NAMALWA (cell line): ENCODE results near the gene ARFRP1.

Experiments
- DNase-seq: peaks from one replicate; pipeline ENCODE4 v3.0.0-alpha.2; 2015; ENCODE audit warnings: low spot score

ARFRP1 gene

DNA sequence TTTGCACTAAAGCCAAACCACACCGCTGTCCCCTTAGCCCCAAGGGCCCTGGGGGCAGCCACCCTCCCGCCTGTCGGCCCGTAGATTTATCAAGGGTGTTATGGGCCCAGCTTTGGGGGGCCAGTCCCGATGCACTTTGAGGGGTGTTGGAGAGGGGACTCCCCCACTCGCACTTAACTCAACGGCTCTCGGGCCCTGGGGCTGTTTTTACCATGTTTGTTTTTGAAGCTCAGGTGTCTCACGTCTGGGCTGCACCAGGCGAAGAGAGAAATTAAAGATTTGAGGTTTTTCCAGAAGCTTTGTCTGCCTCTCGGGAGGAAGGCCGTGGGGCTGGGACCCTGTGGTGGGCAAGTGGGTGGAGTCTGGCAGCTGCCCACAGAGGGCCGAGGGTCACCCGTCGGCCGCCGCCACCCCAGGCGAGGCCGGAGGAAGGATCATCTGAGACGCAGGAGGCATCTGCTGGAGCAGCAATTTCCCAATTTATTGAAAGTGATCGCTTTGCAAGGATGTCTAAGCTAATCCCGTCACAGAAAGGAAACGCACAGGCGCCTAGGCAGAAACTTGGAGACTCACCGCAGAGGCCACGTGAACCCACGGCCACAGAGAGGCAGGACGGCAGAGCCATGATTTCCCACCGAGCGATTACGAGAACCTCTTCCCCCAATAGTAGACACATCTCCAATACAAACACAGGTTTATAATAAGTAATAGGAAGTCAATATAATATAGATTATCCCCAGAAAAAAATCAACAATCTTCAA is 35.6 kb upstream of the ARFRP1 start:
- DNase-seq = no peak

DNA sequence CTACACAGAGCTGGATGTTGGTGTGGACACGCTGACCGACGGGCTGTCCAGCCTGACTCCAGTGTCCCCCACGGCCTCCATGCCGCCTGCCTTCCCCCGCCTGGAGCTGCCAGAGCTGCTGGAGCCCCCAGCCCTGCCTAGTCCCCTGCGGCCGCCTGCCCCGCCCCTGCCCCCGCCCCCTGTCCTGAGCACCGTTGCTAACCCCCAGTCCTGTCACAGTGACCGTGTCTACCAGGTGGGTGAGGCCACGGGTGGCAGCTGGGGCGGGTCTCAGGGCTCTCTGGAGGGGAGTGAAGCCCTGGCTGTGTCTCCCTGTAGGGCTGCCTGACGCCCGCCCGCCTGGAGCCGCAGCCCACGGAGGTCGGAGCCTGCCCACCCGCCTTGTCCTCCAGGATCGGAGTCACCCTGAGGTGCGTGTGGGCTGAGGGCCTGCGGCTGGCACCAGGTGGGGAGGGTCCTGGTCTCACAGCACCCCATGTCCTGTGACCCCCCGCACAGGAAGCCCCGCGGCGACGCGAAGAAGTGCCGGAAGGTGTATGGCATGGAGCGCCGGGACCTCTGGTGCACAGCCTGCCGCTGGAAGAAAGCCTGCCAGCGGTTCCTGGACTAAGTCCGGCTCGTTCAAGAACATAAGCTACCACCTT is 34.7 kb upstream of the ARFRP1 start:
- DNase-seq = no peak

DNA sequence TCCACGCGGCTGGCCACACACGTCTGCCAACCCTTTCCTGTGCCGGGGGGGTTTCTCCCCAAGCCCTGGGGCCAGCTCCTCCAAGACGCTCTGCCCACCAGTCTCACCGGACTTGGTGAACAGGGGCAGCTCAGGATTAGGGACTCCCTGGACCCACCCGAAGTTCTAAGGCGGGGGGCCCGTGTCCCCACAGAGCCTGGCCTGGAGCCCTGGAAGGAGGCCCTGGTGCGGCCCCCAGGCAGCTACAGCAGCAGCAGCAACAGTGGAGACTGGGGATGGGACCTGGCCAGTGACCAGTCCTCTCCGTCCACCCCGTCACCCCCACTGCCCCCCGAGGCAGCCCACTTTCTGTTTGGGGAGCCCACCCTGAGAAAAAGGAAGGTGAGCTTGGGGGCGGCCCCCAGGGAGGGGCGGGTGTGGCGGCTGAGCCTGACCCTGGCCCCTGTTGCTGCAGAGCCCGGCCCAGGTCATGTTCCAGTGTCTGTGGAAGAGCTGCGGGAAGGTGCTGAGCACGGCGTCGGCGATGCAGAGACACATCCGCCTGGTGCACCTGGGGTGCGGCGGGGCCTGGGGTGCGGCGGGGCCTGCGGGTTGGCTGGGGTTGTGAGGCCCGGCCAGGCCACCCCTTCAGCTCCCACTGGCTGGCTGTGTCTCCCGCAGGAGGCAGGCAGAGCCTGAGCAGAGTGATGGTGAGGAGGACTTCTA is 34.1 kb upstream of the ARFRP1 start:
- no peak for DNase-seq

DNA sequence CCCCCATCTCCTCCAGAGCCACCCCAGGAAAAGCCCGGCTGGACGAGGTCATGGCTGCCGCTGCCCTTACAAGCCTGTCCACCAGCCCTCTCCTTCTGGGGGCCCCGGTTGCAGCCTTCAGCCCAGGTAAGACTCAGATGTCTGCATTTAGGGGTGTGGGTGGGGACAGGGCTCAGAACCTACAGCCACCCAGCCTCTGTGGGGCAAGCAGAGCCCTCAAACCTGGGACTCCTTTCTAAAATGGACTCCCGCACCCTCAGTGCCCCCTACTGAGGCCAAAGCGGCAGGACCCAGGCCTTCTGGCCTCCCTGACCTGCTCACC is 33.5 kb upstream of the ARFRP1 start:
- DNase-seq = no peak

DNA sequence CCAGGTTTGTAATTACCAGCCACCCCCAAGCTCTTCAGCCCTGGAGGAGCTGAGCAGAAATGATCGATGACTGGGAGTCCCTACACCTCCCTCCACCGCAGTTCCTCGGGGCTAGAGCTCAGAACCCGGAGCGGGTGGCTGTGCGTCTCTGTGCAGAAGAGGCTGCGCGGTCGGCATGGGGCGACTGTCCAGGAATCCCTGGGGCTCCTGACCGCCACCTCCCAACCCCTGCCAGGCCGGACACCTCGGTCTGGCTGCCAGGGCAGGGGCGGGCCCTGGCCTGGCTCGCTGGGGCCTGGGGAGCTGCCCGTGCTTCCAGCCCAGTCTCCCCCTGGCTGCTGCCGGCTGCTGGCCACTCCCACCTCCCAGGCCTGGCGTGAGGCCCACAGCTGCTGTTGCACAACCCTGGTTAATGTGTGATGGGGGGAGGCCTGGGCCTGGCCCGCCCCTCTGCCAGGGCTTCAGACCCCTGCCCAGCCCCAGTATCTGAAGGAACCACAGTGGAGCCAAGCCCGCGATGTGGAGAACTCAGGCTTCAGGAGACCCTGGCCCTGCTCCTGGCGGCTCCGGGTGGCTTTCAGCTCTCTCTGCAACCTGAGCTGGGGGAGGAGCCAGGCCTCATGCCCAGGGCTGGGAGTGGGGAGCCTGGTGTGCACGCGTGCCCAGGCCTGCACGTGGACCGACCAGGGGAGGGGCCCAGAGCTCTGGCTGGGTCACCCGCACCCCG is 33.0 kb upstream of the ARFRP1 start:
- DNase-seq = no peak

DNA sequence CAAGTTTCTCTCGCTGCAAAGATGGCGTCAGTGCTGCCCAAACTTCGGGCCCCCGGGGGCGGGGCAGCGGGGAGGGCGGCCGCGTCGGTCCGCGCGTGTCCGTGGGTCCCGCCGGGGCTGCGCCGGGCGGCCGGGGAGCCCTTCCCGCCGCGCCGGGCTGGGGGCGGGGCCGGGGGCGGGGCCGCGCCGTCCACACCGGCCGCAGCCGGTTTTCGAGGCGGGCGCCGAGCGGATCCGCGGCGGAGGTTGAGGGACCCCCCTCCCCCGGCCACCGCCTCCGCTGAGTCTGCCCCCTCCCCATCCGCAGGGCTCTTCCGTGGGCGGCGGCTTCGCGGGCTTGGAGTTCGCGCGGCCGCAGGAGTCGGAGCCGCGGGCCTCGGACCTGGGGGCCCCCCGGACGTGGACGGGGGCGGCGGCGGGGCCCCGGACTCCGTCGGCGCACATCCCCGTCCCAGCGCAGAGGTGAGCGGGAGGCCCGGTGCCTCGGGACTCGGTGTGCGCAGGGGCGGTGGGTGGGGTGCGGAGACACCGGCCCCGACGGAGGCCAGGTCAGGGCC is 32.4 kb upstream of the ARFRP1 start:
- DNase-seq = no peak

DNA sequence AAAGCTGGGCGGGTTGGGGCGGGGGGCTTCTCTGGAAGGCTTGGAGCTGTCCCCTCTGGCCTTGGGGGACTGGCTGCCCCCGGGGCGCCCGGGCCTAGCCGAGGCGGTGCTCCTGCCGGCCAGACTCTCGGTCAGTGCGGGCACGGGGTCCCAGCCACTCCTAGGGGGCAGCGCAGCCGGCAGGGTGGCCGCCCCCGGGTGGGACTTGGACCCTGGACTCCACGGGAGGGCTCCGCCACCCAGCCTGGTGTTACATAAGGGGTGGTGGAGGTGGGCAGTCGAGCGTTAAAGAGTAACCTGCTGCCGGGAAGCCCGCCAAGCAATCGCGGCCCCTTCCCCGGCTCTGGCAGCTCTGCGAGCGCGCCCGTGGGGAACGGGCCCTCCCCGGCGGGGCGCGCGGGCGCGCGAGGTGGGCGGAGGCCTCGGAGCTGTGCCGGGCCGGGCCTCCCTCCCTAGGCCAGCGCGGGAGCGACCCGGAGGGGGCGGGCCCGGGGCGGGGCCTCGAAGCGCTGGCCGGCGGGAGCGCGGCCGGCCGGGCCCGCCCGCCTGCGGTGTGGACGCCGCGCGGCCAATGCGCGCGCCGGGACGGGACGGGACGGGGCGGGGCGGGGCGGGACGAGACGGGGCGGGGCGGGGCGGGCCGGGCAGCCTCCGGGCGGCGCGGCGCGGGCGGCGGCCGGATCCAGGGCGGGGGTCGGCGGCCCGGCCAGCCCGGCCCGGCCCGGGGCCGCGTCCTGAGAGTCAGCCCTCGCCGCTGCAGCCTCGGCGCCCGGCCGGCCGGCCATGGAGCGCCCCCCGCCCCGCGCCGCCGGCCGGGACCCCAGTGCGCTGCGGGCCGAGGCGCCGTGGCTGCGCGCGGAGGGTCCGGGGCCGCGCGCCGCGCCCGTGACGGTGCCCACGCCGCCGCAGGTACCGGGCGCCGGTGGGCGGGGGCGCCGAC is 31.6 kb upstream of the ARFRP1 start, which contains the start of gene SLC2A4RG:
TSS of gene SLC2A4RG (plus strand) at position 647 of the 940 bp plus-strand sequence. CDS start at position 784, 137 bp downstream.
- peak; percentile 58 for DNase-seq

DNA sequence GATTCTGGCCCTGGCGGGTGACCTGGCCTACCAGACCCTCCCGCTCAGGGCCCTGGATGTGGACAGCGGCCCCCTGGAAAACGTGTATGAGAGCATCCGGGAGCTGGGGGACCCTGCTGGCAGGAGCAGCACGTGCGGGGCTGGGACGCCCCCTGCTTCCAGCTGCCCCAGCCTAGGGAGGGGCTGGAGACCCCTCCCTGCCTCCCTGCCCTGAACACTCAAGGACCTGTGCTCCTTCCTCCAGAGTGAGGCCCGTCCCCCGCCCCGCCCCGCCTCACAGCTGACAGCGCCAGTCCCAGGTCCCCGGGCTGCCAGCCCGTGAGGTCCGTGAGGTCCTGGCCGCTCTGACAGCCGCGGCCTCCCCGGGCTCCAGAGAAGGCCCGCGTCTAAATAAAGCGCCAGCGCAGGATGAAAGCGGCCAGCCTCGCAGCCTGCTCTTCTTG is 30.9 kb upstream of the ARFRP1 start:
- no peak for DNase-seq

DNA sequence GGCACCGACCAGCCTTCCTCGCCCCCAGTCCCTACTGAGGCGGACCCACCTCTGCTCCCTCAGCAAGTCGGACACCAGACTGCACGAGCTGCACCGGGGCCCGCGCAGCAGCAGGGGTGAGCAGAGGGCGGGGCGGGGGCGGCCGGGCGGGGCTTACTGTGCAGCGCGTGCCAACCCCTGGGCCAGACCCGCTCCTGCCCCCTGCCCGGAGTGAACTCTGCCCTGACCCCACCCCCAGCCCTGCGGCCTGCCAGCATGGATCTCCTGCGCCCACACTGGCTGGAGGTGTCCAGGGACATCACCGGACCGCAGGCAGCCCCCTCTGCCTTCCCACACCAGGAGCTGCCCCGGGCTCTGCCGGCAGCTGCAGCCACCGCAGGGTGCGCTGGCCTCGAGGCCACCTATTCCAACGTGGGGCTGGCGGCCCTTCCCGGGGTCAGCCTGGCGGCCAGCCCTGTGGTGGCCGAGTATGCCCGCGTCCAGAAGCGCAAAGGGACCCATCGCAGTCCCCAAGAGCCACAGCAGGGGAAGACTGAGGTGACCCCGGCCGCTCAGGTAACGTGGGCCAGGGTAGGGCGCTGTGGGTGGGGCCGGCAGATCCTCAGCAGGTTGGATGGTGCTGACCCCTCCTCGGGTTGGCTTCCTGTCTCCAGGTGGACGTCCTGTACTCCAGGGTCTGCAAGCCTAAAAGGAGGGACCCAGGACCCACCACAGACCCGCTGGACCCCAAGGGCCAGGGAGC is 30.3 kb upstream of the ARFRP1 start:
- peak; percentile 29 for DNase-seq

DNA sequence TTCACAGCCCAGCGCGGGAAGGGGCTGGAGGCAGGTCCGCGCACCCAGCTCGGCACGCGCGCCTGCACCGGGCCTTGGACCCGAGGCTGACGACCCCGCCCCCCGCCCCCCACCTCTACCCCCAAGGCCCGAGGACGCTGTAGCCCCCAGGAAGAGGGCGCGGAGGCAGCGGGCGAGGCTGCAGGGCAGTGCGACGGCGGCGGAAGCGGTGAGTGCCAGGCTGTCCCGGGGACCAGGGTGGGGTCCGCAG is 29.8 kb upstream of the ARFRP1 start:
- DNase-seq = no peak

DNA sequence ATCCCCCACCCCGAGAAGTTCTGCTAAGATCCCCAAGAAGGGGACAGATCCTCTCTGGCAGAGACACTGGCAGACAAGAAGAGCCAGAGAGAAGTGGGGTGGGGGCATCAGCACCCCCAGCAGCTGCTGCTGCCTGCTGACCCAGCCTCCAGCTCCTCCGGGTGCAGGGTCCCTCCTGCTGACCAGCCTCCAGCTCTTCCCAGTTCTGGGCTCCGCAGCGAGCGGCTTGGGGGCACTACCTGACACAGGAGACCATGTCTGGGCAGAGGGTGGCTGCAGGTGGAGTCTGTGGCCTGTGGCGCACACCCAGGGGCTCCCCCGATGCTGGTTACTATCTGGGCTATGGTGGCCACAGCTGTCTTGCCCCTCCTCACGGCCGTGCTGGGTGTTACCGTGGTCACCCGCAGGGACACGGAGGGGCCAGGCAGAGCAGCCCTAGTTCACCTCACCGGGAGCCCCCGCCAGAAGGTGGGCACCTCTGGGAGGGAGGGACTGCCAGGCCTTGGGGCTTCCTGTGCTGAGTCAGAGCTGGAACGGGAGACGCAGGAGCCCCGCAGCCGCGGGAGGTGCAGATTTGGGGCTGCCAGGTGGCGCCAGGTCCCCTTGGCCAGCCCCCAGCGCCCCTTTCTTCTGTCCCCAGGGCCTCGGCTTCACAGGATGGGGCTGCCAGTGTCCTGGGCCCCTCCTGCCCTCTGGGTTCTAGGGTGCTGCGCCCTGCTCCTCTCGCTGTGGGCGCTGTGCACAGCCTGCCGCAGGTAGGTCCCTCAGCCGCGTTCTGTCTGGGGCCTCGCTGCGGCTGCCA is 29.3 kb upstream of the ARFRP1 start:
- peak; percentile 53 for DNase-seq

DNA sequence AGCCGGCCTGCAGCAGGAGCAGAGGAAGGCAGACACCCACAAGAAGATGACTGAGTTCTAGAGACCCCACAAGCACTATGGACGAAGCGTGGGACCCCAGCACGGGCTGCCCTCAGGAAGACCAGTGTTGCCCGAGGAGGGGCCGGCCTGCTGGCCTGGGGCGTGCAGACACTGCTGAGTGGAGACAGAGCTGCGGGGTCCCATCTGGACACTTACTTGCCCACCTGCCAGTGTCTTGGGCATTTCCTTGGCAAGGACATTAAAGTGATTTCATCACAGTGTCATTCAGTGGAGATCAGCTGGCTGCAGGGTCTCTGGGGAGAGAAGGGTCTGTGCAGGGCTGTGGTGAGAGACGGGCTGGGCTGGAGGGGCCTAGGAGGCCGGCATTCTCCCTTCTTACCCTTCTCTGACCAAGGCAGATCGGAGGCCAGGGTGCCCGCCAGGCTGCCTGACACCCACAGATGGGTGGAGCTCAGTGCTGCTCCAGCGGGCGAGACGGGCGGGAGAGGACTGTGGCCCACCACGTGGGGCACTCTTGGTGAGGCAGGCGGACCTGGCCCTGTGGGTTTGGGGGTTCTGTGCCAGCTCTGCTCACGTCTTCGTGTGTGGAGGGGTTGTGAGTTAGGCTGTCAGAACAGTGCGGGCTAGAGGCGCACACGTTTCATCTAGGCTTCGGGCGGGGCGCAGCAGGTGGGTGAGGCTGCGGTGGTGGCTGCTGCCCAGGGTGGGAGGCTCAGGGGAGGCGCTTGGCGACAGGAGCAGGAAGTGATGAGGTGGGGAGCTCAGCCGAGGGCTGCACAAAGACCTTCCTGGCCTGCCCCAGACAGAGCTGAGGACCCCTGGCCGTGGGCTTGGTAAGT is 28.3 kb upstream of the ARFRP1 start, which contains the start of gene LIME1:
TSS of gene LIME1 (plus strand) at position 806 of the 860 bp plus-strand sequence. CDS start 886 bp downstream, outside the sequence.
- DNase-seq = peak; percentile 88

DNA sequence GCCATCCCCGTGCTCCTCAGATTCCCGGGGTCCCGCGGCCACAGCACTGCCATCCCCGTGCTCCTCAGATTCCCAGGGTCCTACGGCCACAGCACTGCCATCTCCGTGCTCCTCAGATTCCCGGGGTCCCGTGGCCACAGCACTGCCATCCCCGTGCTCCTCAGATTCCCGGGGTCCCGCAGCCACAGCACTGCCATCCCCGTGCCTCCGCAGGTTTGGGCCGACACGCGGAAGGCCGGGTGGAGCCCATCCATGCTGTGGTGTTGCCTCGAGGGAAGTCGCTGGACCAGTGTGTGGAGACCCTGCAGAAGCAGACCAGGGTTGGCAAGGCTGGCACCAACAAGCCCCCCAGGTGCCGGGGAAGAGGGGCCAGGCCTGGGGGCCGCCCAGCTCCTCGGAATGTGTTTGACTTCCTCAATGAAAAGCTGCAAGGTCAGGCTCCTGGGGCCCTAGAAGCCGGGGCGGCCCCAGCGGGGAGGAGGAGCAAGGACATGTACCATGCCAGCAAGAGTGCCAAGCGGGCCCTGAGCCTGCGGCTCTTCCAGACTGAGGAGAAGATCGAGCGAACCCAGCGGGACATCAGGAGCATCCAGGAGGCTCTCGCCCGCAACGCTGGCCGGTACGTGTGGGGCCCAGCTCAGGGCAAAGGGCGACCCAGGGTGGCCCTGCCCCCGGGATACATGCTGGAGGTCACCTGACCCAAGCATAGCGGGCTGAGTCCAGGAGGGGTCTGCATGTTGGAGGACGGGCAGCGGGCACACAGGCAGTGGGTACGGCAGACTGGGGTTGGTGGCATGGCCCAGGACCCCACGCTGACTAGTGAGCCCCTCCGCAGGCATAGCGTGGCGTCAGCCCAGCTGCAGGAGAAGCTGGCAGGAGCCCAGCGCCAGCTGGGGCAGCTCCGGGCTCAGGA is 27.4 kb upstream of the ARFRP1 start:
- no peak for DNase-seq

DNA sequence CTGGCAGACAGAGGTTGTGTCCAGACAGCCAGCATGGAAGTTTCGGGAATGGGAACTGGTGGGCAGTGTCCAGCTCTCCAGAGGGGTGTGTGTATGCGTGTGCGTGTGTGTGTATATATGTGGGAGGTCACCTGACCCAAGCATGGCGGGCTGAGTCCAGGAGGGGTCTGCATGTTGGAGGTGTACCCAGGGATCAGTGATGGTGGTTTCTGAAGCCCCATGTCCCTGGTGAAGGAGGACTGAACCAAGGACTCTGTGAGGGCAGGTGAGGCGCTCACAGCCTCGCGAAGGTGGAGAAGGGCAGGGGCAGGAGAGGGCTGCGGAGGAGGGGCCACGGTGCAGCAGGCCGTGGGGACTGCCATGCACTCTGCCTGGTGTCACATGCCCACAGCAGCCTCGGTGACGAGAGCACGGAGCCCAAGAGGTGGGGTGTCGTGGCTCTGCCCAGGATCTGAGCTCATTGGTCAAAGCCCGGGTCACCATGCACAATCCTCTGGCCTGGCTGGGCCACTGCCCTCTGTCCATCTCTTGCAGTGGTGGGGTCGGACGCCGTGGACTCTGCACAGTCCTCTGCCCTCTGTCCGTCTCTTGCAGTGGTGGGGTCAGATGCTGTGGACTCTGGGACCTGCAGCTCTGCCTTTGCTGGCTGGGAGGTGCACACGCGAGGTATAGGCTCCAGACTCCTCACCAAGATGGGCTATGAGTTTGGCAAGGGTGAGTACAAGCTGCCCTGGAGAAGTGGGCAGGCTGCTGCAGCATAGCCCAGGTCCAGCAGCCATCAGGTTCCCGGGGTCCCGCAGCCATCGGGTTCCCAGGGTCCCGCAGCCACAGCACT is 26.6 kb upstream of the ARFRP1 start:
- no peak for DNase-seq

DNA sequence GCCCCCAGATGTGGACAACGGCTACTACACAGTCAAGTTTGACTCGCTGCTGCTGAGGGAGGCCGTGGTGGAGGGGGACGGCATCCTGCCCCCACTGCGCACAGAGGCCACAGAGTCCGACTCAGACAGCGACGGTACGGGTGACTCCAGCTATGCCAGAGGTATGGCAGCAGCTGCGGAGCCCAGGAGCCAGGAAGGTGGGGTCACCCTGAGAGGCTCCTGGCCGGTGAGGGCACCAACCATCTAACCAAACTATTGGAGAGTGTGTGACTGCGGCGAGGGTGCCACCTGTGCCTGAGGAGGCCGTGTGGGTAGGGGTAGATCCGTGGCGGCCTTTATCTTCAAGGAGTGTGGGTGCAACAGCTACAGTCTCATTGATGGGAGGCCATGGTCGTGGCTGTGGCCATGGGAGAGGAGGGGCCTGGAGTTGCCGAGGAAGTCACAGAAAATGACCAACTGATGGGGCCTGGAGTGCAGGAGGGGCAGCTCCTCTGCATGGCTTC is 25.9 kb upstream of the ARFRP1 start:
- DNase-seq = no peak

DNA sequence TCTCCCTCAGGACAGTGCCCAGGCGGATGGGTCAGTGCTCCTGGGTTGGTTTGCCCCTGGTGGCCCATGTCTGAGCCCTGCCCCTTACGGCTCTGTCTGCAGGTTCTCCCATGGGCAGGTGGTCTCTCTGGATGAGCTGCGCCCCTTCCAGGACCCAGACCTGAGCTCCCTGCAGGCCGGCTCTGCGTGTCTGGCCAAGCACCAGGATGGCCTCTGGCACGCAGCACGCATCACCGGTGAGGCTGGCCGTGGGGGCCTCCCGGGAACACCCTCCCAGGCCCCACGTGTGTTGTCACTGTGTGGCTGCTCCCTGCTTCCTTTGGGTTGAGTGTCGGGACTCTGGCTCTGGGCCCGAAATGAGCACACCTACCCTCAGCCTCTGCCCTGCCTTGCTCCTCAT is 25.3 kb upstream of the ARFRP1 start:
- no peak for DNase-seq
